WTC11 (cell line): Measurements from ENCODE around the gene CELF2. TPM values are rescaled to one million over a fixed set of nuclear protein-coding genes. Genes with fewer than 3 reads are reported as not detected.

Experiments used
- ATAC-seq: fragments of 200-7000 bp; cut with Tn5 transposase; 2 replicates; pipeline ENCODE4 v1.10.0; 2021; ENCODE audit warnings: mild to moderate bottlenecking, moderate library complexity
- CTCF ChIA-PET: fragments of 300-600 bp; sonication (Branson Sonifier 250); formaldehyde crosslinking; loops from one replicate; lab custom pipeline; 2021; ENCODE audit warnings: antibody characterized with exemption; lab: Charles Lee
- POLR2A ChIA-PET: fragments of 350-600 bp; sonication (Branson Sonifier 250); formaldehyde crosslinking; loops from one replicate; lab custom pipeline; 2021; ENCODE audit warnings: antibody characterized with exemption; lab: Charles Lee
- DNase-seq: peaks from one replicate; pipeline ENCODE4 v3.0.0; 2021; ENCODE audit warnings: low spot score
- H3K27ac Mint-ChIP-seq: 2 replicates; pipeline ENCODE4 v1.8.0; 2021; ENCODE audit warnings: mixed read lengths
- H3K27me3 Mint-ChIP-seq: 2 replicates; pipeline ENCODE4 v1.8.0; 2021; ENCODE audit warnings: low read depth, mild to moderate bottlenecking, moderate library complexity, mixed read lengths
- H3K36me3 Mint-ChIP-seq: 2 replicates; pipeline ENCODE4 v1.8.0; 2021; ENCODE audit warnings: mixed read lengths
- H3K4me1 Mint-ChIP-seq: 2 replicates; pipeline ENCODE4 v1.8.0; 2022; ENCODE audit warnings: mixed read lengths
- H3K4me3 Mint-ChIP-seq: 2 replicates; pipeline ENCODE4 v1.8.0; 2021; ENCODE audit warnings: mild to moderate bottlenecking, moderate library complexity, mixed read lengths
- H3K9me3 Mint-ChIP-seq: 2 replicates; pipeline ENCODE4 v1.8.0; 2021; ENCODE audit warnings: mixed read lengths
- AR ChIP-seq: fragments of 250-450 bp; sonication (Bioruptor Pico); IDR thresholded peaks from 2 replicates; pipeline ENCODE4 v1.9.0; 2021; ENCODE audit warnings: mild to moderate bottlenecking
- CREM ChIP-seq: sonication (generic); formaldehyde crosslinking; IDR thresholded peaks from 2 replicates; pipeline ENCODE4 v1.8.1; 2022; ENCODE audit warnings: mild to moderate bottlenecking, missing genetic modification reagents, moderate library complexity
- ELF4 ChIP-seq: sonication (generic); formaldehyde crosslinking; IDR thresholded peaks from 2 replicates; pipeline ENCODE4 v1.8.1; 2022; ENCODE audit warnings: low read depth, mild to moderate bottlenecking, moderate library complexity, missing genetic modification reagents
- EMX1 ChIP-seq: fragments of 250-450 bp; sonication (Bioruptor Pico); IDR thresholded peaks from 2 replicates; pipeline ENCODE4 v1.8.0; 2021; ENCODE audit warnings: mild to moderate bottlenecking
- GRHL2 ChIP-seq: fragments of 250-450 bp; sonication (Bioruptor Pico); IDR thresholded peaks from 2 replicates; pipeline ENCODE4 v1.8.0; 2022; ENCODE audit warnings: mild to moderate bottlenecking, moderate library complexity; ENCODE audit not compliant: insufficient replicate concordance, severe bottlenecking
- HMGA2 ChIP-seq: fragments of 250-450 bp; sonication (Bioruptor Pico); IDR thresholded peaks from 2 replicates; pipeline ENCODE4 v1.4.0; 2021; ENCODE audit warnings: mild to moderate bottlenecking, moderate library complexity
- NFATC4 ChIP-seq: fragments of 250-450 bp; sonication (Bioruptor Pico); IDR thresholded peaks from 2 replicates; pipeline ENCODE4 v1.9.0; 2021; ENCODE audit warnings: mild to moderate bottlenecking
- NR1H2 ChIP-seq: sonication (generic); formaldehyde crosslinking; IDR thresholded peaks from 2 replicates; pipeline ENCODE4 v1.9.0; 2021; ENCODE audit warnings: mild to moderate bottlenecking, moderate library complexity, missing genetic modification reagents
- NR2C2 ChIP-seq: sonication (generic); formaldehyde crosslinking; IDR thresholded peaks from 2 replicates; pipeline ENCODE4 v1.8.0; 2022; ENCODE audit warnings: mild to moderate bottlenecking, missing genetic modification reagents
- RELA ChIP-seq: sonication (generic); formaldehyde crosslinking; IDR thresholded peaks from 2 replicates; pipeline ENCODE4 v1.8.1; 2022; ENCODE audit warnings: missing genetic modification reagents, mild to moderate bottlenecking, borderline replicate concordance
- TEAD1 ChIP-seq: sonication (generic); formaldehyde crosslinking; IDR thresholded peaks from 2 replicates; pipeline ENCODE4 v1.8.0; 2022; ENCODE audit warnings: mild to moderate bottlenecking, missing genetic modification reagents
- ZBTB43 ChIP-seq: sonication (generic); formaldehyde crosslinking; IDR thresholded peaks from 2 replicates; pipeline ENCODE4 v1.8.1; 2023; ENCODE audit warnings: mild to moderate bottlenecking, missing genetic modification reagents
- ZNF121 ChIP-seq: sonication (generic); formaldehyde crosslinking; IDR thresholded peaks from 2 replicates; pipeline ENCODE4 v1.8.0; 2023; ENCODE audit warnings: missing genetic modification reagents
- ZNF317 ChIP-seq: sonication (generic); formaldehyde crosslinking; IDR thresholded peaks from 2 replicates; pipeline ENCODE4 v1.8.1; 2023; ENCODE audit warnings: low read depth, mild to moderate bottlenecking, moderate library complexity, missing genetic modification reagents, borderline replicate concordance
- ZNF512 ChIP-seq: sonication (generic); formaldehyde crosslinking; IDR thresholded peaks from 2 replicates; pipeline ENCODE4 v1.8.1; 2022; ENCODE audit warnings: missing genetic modification reagents, borderline replicate concordance
- ZNF671 ChIP-seq: fragments of 250-450 bp; sonication (Bioruptor Pico); IDR thresholded peaks from 2 replicates; pipeline ENCODE4 v1.8.0; 2021; ENCODE audit warnings: mild to moderate bottlenecking
- total RNA-seq: library from RNA; stranded (reverse); gene quantifications from 3 replicates; pipeline ENCODE4 v1.2.3, GENCODE V29; 2021
- TF ChIP-seq, protein P1 (sequence below): sonication (generic); formaldehyde crosslinking; IDR thresholded peaks from 2 replicates; pipeline ENCODE4 v1.8.1; 2023; ENCODE audit warnings: mild to moderate bottlenecking, missing genetic modification reagents, moderate library complexity
- TF ChIP-seq, protein P2 (sequence below): sonication (generic); formaldehyde crosslinking; IDR thresholded peaks from 2 replicates; pipeline ENCODE4 v1.8.1; 2022; ENCODE audit warnings: mild to moderate bottlenecking, missing genetic modification reagents, moderate library complexity, borderline replicate concordance
- TF ChIP-seq, protein P3 (sequence below): sonication (generic); formaldehyde crosslinking; IDR thresholded peaks from 2 replicates; pipeline ENCODE4 v1.8.0; 2023; ENCODE audit warnings: missing genetic modification reagents, mild to moderate bottlenecking, borderline replicate concordance

CELF2 gene
- total RNA-seq, 1 experiment from 2014 or later, result 24.6 TPM

DNA sequence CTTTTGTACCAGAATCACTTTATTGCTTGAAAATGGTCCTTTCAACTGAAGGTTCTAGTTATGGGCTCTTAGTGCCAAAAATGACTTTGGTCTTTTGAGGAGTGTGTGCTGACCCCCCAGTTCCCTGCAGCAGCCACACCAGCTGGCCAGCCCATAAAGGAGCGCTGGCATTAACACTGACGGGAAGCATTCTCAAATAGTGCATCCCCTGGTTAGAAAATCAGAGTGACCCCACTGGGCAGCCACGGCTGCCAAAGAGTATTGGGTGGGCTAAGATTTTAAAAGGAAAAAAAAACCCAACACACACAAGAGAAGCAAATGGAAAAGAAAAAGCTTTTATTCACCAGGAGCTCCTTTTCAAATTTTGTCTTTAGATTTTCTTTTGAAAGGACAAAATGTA, 199.8 kb downstream of the CELF2 start:
- DNase-seq (no peak), ATAC-seq (no peak)
- Mint-ChIP-seq H3K4me1 (peaks cover 6% of the 10 kb centered on the region), H3K4me3 (no peak overlapping the region), H3K27me3 (no peaks in the 10 kb centered on the region), H3K27ac (no peak overlapping the region), H3K36me3 (no peaks in the 10 kb centered on the region), H3K9me3 (no peaks in the 10 kb centered on the region)
- no peak for TF ChIP-seq HMGA2 (CRISPR knock-in tag)
- no peak for TF ChIP-seq ZBTB43 (CRISPR knock-in tag)
- no peak for TF ChIP-seq EMX1 (CRISPR knock-in tag)
- no peak for TF ChIP-seq NR1H2 (CRISPR knock-in tag)
- no peak for TF ChIP-seq TEAD1 (CRISPR knock-in tag)
- TF ChIP-seq NR2C2 (CRISPR knock-in tag), result no peak
- no peak for TF ChIP-seq ELF4 (CRISPR knock-in tag)
- TF ChIP-seq, protein P1, sequence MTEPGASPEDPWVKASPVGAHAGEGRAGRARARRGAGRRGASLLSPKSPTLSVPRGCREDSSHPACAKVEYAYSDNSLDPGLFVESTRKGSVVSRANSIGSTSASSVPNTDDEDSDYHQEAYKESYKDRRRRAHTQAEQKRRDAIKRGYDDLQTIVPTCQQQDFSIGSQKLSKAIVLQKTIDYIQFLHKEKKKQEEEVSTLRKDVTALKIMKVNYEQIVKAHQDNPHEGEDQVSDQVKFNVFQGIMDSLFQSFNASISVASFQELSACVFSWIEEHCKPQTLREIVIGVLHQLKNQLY (CRISPR knock-in tag), result no peak
- no peak for TF ChIP-seq GRHL2 (CRISPR knock-in tag)
- TF ChIP-seq, protein P2, sequence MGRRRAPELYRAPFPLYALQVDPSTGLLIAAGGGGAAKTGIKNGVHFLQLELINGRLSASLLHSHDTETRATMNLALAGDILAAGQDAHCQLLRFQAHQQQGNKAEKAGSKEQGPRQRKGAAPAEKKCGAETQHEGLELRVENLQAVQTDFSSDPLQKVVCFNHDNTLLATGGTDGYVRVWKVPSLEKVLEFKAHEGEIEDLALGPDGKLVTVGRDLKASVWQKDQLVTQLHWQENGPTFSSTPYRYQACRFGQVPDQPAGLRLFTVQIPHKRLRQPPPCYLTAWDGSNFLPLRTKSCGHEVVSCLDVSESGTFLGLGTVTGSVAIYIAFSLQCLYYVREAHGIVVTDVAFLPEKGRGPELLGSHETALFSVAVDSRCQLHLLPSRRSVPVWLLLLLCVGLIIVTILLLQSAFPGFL (CRISPR knock-in tag), result no peak
- no peak for TF ChIP-seq CREM (CRISPR knock-in tag)
- no peak for TF ChIP-seq RELA (CRISPR knock-in tag)
- TF ChIP-seq AR (CRISPR knock-in tag), result no peak
- no peak for TF ChIP-seq ZNF121 (CRISPR knock-in tag)
- TF ChIP-seq NFATC4 (CRISPR knock-in tag), result no peak
- no peak for TF ChIP-seq ZNF671
- no peak for TF ChIP-seq ZNF512 (CRISPR knock-in tag)
- TF ChIP-seq, protein P3, sequence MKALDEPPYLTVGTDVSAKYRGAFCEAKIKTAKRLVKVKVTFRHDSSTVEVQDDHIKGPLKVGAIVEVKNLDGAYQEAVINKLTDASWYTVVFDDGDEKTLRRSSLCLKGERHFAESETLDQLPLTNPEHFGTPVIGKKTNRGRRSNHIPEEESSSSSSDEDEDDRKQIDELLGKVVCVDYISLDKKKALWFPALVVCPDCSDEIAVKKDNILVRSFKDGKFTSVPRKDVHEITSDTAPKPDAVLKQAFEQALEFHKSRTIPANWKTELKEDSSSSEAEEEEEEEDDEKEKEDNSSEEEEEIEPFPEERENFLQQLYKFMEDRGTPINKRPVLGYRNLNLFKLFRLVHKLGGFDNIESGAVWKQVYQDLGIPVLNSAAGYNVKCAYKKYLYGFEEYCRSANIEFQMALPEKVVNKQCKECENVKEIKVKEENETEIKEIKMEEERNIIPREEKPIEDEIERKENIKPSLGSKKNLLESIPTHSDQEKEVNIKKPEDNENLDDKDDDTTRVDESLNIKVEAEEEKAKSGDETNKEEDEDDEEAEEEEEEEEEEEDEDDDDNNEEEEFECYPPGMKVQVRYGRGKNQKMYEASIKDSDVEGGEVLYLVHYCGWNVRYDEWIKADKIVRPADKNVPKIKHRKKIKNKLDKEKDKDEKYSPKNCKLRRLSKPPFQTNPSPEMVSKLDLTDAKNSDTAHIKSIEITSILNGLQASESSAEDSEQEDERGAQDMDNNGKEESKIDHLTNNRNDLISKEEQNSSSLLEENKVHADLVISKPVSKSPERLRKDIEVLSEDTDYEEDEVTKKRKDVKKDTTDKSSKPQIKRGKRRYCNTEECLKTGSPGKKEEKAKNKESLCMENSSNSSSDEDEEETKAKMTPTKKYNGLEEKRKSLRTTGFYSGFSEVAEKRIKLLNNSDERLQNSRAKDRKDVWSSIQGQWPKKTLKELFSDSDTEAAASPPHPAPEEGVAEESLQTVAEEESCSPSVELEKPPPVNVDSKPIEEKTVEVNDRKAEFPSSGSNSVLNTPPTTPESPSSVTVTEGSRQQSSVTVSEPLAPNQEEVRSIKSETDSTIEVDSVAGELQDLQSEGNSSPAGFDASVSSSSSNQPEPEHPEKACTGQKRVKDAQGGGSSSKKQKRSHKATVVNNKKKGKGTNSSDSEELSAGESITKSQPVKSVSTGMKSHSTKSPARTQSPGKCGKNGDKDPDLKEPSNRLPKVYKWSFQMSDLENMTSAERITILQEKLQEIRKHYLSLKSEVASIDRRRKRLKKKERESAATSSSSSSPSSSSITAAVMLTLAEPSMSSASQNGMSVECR (CRISPR knock-in tag), result no peak
- no peak for TF ChIP-seq ZNF317
- ChIA-PET POLR2A (no interaction called here), CTCF (no interaction called here)
